ENCODE data around the gene MSS51.

DNA sequence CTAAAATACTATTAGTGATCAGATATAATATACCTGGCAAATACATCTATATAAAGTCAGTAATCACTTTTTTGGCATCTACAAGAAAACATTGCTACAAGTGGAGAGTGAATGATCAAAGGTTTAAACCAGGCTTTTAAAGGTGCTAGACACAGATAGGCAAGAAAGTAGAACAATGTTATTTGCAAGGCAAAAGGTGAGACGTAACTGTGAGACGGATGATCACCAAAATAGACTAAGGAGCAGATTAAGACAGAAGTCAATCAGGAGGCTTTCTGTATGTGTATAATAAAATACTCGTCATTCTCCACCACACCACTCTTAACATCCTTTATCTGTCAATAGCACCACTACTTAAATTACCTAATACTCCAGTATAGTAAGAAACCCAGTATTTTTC is 27.8 kb downstream of the MSS51 start:
- TF ChIP-seq TCF12 (IDR thresholded peaks at IDR 0.05; ENCODE audit: low read depth) (no peak), EP300 (IDR thresholded peaks at IDR 0.05; ENCODE audit: borderline replicate concordance) (no peak), FOXM1 (IDR thresholded peaks at IDR 0.05; ENCODE audit: borderline replicate concordance, low read depth) (no peak), EGR1 (IDR thresholded peaks at IDR 0.05) (no peak), TAF1 (IDR thresholded peaks at IDR 0.05; ENCODE audit: low read depth) (no peak), CEBPB (IDR thresholded peaks at IDR 0.05) (no peak)
- TF ChIP-seq, protein P1, sequence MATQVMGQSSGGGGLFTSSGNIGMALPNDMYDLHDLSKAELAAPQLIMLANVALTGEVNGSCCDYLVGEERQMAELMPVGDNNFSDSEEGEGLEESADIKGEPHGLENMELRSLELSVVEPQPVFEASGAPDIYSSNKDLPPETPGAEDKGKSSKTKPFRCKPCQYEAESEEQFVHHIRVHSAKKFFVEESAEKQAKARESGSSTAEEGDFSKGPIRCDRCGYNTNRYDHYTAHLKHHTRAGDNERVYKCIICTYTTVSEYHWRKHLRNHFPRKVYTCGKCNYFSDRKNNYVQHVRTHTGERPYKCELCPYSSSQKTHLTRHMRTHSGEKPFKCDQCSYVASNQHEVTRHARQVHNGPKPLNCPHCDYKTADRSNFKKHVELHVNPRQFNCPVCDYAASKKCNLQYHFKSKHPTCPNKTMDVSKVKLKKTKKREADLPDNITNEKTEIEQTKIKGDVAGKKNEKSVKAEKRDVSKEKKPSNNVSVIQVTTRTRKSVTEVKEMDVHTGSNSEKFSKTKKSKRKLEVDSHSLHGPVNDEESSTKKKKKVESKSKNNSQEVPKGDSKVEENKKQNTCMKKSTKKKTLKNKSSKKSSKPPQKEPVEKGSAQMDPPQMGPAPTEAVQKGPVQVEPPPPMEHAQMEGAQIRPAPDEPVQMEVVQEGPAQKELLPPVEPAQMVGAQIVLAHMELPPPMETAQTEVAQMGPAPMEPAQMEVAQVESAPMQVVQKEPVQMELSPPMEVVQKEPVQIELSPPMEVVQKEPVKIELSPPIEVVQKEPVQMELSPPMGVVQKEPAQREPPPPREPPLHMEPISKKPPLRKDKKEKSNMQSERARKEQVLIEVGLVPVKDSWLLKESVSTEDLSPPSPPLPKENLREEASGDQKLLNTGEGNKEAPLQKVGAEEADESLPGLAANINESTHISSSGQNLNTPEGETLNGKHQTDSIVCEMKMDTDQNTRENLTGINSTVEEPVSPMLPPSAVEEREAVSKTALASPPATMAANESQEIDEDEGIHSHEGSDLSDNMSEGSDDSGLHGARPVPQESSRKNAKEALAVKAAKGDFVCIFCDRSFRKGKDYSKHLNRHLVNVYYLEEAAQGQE (IDR thresholded peaks at IDR 0.05; ENCODE audit: low read depth), result no peak
